Measurements from ENCODE around the gene CANT1. TPM values are rescaled to one million over a fixed set of nuclear protein-coding genes. Genes with fewer than 3 reads are reported as not detected.

The CANT1 gene
- total RNA-seq, 1 donor from 2014 or later = 75.1 TPM

GRCh38 chr17:79027925-79028491 lies 18.4 kb upstream of the CANT1 start:
- DNase-seq (ENCODE audit: extremely low spot score, unreplicated experiment) = no peak
- no peak overlapping the region for H3K4me3 Mint-ChIP-seq
- H3K4me1 Mint-ChIP-seq (ENCODE audit: unreplicated experiment) = peaks cover 17% of the 10 kb centered on the region
- no peak overlapping the region for H3K27ac Mint-ChIP-seq
- H3K27me3 Mint-ChIP-seq = peaks cover 45% of the 10 kb centered on the region
- no peaks in the 10 kb centered on the region for H3K9me3 Mint-ChIP-seq
- no peaks in the 10 kb centered on the region for H3K36me3 Mint-ChIP-seq
- no peak for TF ChIP-seq CTCF (conservative IDR thresholded peaks at IDR 0.05)

GRCh38 chr17:79027274-79027924 lies 17.8 kb upstream of the CANT1 start:
- no peak for TF ChIP-seq CTCF (conservative IDR thresholded peaks at IDR 0.05)
- Mint-ChIP-seq H3K27ac (peak overlapping the region; percentile 85), H3K9me3 (no peaks in the 10 kb centered on the region), H3K27me3 (peaks cover 47% of the 10 kb centered on the region), H3K4me1 (ENCODE audit: unreplicated experiment) (peaks cover 17% of the 10 kb centered on the region), H3K36me3 (no peaks in the 10 kb centered on the region), H3K4me3 (peak overlapping the region; percentile 81)
- DNase-seq (ENCODE audit: extremely low spot score, unreplicated experiment) = no peak

GRCh38 chr17:79026376-79027273 lies 17.1 kb upstream of the CANT1 start:
- peaks cover 17% of the 10 kb centered on the region for H3K4me1 Mint-ChIP-seq (ENCODE audit: unreplicated experiment)
- H3K9me3 Mint-ChIP-seq = no peaks in the 10 kb centered on the region
- no peaks in the 10 kb centered on the region for H3K36me3 Mint-ChIP-seq
- no peak for DNase-seq (ENCODE audit: extremely low spot score, unreplicated experiment)
- H3K27ac Mint-ChIP-seq = peak overlapping the region; percentile 85
- H3K27me3 Mint-ChIP-seq = peaks cover 48% of the 10 kb centered on the region
- H3K4me3 Mint-ChIP-seq = peak overlapping the region; percentile 81
- TF ChIP-seq CTCF (conservative IDR thresholded peaks at IDR 0.05) = no peak

- Mint-ChIP-seq H3K27ac (no peak overlapping the region), H3K36me3 (no peaks in the 10 kb centered on the region), H3K4me3 (peak overlapping the region; percentile 91), H3K4me1 (ENCODE audit: unreplicated experiment) (peaks cover 20% of the 10 kb centered on the region), H3K27me3 (peaks cover 60% of the 10 kb centered on the region), H3K9me3 (no peaks in the 10 kb centered on the region)
- DNase-seq (ENCODE audit: extremely low spot score, unreplicated experiment) = no peak
- no peak for TF ChIP-seq CTCF (conservative IDR thresholded peaks at IDR 0.05)
These were observed 15.6 kb upstream of the CANT1 start for GRCh38 chr17:79024901-79025737.
